Nephron (organoid): ENCODE measurements around the gene LAMB2.

Source experiments
- H3K27ac Mint-ChIP-seq, 3 experiments: 2 replicates each; pipeline ENCODE4 v1.8.0; 2020; ENCODE audit warnings: mixed read lengths in 3 of 3, mild to moderate bottlenecking in 2 of 3, moderate library complexity in 1 of 3
- H3K27me3 Mint-ChIP-seq: 2 replicates; pipeline ENCODE4 v1.8.0; 2021; ENCODE audit warnings: low read depth, mild to moderate bottlenecking, moderate library complexity, mixed read lengths
- H3K36me3 Mint-ChIP-seq: 2 replicates; pipeline ENCODE4 v1.8.0; 2020; ENCODE audit warnings: low read depth, mixed read lengths
- H3K4me1 Mint-ChIP-seq: 2 replicates; pipeline ENCODE4 v1.8.0; 2020; ENCODE audit warnings: mixed read lengths
- H3K4me3 Mint-ChIP-seq, 3 experiments: 2 replicates each; pipeline ENCODE4 v1.8.0; 2020; ENCODE audit warnings: mild to moderate bottlenecking in 3 of 3, mixed read lengths in 3 of 3, moderate library complexity in 2 of 3
- H3K9me3 Mint-ChIP-seq: 2 replicates; pipeline ENCODE4 v1.8.0; 2020; ENCODE audit warnings: mixed read lengths
- CTCF ChIP-seq, 3 experiments: fragments of 200-600 bp; sonication (generic); IDR thresholded peaks; one replicate each; pipeline ENCODE4 v1.5.0; 2021; ENCODE audit warnings: antibody characterized with exemption in 3 of 3; ENCODE audit not compliant: unreplicated experiment in 3 of 3

Gene LAMB2

GRCh38 chr3:49093853-49094767, 38.7 kb downstream of the LAMB2 start, which contains the start of gene QRICH1:
Gene QRICH1, minus strand, starts transcription at chr3:49094071. Its CDS starts 17,054 bp downstream, at chr3:49077017.
- TF ChIP-seq CTCF (IDR thresholded peaks at IDR 0.05; ENCODE audit: unreplicated experiment in 3 of 3): peak; percentile 42 to 52 (median 52)
- Mint-ChIP-seq H3K27ac (peak within 1 kb of the TSS; percentile 98 to 99 (median 98)), H3K9me3 (no peaks in the 10 kb centered on the region), H3K4me3 (peak within 1 kb of the TSS; percentile 90 to 98 (median 96)), H3K36me3 (peaks cover 29% of the 10 kb centered on the region), H3K4me1 (peaks cover 28% of the 10 kb centered on the region), H3K27me3 (no peaks in the 10 kb centered on the region)

- no peaks in the 10 kb centered on the region for H3K9me3 Mint-ChIP-seq
- peak overlapping the region; percentile 98 to 99 (median 98) for H3K27ac Mint-ChIP-seq
- no peaks in the 10 kb centered on the region for H3K27me3 Mint-ChIP-seq
- peak overlapping the region; percentile 90 to 98 (median 96) for H3K4me3 Mint-ChIP-seq
- no peak for TF ChIP-seq CTCF (IDR thresholded peaks at IDR 0.05; ENCODE audit: unreplicated experiment in 3 of 3)
- peaks cover 20% of the 10 kb centered on the region for H3K36me3 Mint-ChIP-seq
- peaks cover 28% of the 10 kb centered on the region for H3K4me1 Mint-ChIP-seq
These were observed 39.7 kb downstream of the LAMB2 start for GRCh38 chr3:49092938-49093852.

- no peaks in the 10 kb centered on the region for H3K9me3 Mint-ChIP-seq
- H3K36me3 Mint-ChIP-seq: peaks cover 17% of the 10 kb centered on the region
- H3K4me3 Mint-ChIP-seq: no peak overlapping the region
- no peaks in the 10 kb centered on the region for H3K27me3 Mint-ChIP-seq
- no peak overlapping the region for H3K27ac Mint-ChIP-seq
- no peak for TF ChIP-seq CTCF (IDR thresholded peaks at IDR 0.05; ENCODE audit: unreplicated experiment in 3 of 3)
- H3K4me1 Mint-ChIP-seq: no peaks in the 10 kb centered on the region
These were observed 51.4 kb downstream of the LAMB2 start for GRCh38 chr3:49081429-49081828.

GRCh38 chr3:49079270-49079669, 53.6 kb downstream of the LAMB2 start:
- H3K9me3 Mint-ChIP-seq: no peaks in the 10 kb centered on the region
- no peak for TF ChIP-seq CTCF (IDR thresholded peaks at IDR 0.05; ENCODE audit: unreplicated experiment in 3 of 3)
- no peak overlapping the region for H3K4me3 Mint-ChIP-seq

GRCh38 chr3:49076646-49077045, 56.2 kb downstream of the LAMB2 start:
- peaks cover 42% of the 10 kb centered on the region for H3K36me3 Mint-ChIP-seq

More at GRCh38 chr3:49079270-49079669, 53.6 kb downstream of the LAMB2 start:
- Mint-ChIP-seq H3K27ac (no peak overlapping the region), H3K4me1 (no peaks in the 10 kb centered on the region), H3K36me3 (peaks cover 20% of the 10 kb centered on the region), H3K27me3 (no peaks in the 10 kb centered on the region)

More at GRCh38 chr3:49076646-49077045, 56.2 kb downstream of the LAMB2 start:
- no peak for TF ChIP-seq CTCF (IDR thresholded peaks at IDR 0.05; ENCODE audit: unreplicated experiment in 3 of 3)
- no peak overlapping the region for H3K27ac Mint-ChIP-seq
- no peaks in the 10 kb centered on the region for H3K27me3 Mint-ChIP-seq
- H3K4me3 Mint-ChIP-seq: no peak overlapping the region
- H3K9me3 Mint-ChIP-seq: no peaks in the 10 kb centered on the region
- H3K4me1 Mint-ChIP-seq: no peaks in the 10 kb centered on the region
